ENCODE data around the gene TBC1D14.

The TBC1D14 gene

DNA sequence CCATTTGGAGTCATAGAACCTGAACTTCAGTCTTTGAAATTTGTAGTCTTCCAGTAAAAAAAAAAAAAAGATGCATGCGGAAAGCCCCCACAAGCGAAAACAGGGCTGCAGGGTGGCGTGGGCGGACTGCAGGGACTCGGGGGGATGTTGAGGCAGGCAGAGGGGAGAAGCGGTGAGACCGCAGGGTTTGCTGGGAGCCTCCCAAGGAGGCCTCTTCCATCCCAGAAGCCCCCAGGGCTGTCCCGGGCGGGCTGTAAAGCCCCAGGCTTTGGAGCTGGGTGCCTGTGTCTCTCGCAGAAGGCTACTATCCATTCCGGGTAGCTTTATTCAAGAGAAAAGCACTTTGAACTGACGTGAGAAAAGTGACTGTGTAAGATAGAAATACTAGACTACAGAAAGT, 86.9 kb downstream of the TBC1D14 start:
- H3K36me3 ChIP-seq (ENCODE audit: control insufficient read depth in 4 of 4, insufficient read depth in 4 of 4, low read length in 3 of 4) = peaks cover 15 to 66% (median 42%) of the 10 kb centered on the region in 4 experiments
- POLR2A ChIA-PET = no interaction called here

DNA sequence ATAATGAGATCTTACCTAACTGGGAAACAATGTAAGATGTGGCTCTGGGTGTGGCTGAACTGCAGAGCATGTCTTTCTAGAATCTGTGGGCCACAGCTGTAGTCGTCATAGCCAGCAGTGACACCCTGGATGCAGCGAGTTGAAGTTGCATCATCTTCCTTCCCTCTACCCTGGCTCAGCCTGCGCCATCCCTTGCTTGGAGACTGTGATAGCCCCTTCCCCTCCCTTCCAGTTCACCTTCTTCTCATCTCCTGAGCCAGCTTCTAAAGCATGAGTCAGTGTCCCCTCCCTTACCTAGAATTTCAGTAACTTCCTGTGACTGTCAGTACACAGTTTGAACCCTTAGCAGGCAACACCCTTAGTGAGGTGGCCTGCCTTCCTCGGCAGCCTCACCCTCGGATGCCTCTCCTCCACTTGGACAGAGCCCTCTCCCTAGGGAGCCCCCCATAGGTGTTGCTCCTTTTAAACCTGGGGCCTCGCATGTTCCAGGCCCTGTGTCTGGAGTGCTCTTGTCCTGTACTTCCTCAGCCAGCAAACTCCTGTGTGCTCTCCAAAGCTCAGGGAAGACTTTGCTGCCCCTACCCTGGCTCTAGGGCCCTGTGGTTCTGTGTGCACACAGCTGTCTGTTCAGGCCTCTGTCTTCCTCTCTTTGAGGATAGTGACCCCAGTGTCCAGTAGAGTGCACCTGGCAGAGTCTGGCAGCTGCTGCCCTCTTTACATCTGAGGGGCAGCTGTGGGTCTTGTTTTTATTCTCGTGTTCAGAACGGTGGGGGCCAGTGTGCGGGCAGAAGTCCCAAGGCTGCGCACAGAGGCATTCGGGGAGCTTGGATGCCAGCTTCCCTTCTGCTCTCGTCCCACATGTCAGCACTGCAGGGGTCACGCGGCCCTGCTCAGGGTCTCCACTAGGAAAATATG, 89.8 kb downstream of the TBC1D14 start:
- H3K9me3 ChIP-seq (ENCODE audit: control extremely low read depth in 1 of 5, control insufficient read depth in 4 of 5, insufficient read depth in 2 of 5, low read depth in 1 of 5, low read length in 4 of 5) = no peaks in the 10 kb centered on the region
- H3K4me1 ChIP-seq (ENCODE audit: control extremely low read depth in 1 of 4, control insufficient read depth in 4 of 4, insufficient read depth in 4 of 4, low read length in 3 of 4) = no peaks in the 10 kb centered on the region
- CTCF ChIA-PET = interaction anchor here (2.0 kb wide), 1 partner anchor 8 kb away, joined by 6 read pairs; no protein-coding TSS in a partner anchor
- no peaks in the 10 kb centered on the region for H3K27me3 ChIP-seq (replicated peaks in 2 of 5; ENCODE audit: control insufficient read depth in 4 of 5, insufficient read depth in 5 of 5, low read length in 4 of 5)
- peaks cover 20 to 80% (median 53%) of the 10 kb centered on the region in 4 experiments for H3K36me3 ChIP-seq (ENCODE audit: control insufficient read depth in 4 of 4, insufficient read depth in 4 of 4, low read length in 3 of 4)
- POLR2A ChIA-PET = no interaction called here
- 93% methylated on average over 12 of the region's 14 CpGs for WGBS (ENCODE audit: insufficient coverage)
- H3K27ac ChIP-seq (ENCODE audit: insufficient read depth in 1 of 2, low read depth in 1 of 2, low read length in 2 of 2, poor library complexity in 1 of 2, severe bottlenecking in 2 of 2) = no peak overlapping the region
- no peak for DNase-seq
- no peak overlapping the region for H3K4me3 ChIP-seq (ENCODE audit: control insufficient read depth in 1 of 7, extremely low read depth in 1 of 7, insufficient read depth in 4 of 7, low read depth in 2 of 7, low read length in 6 of 7)

More for the DNA sequence above, 86.9 kb downstream of the TBC1D14 start:
- Histone ChIP-seq H3K9me3 (ENCODE audit: control extremely low read depth in 1 of 5, control insufficient read depth in 4 of 5, insufficient read depth in 2 of 5, low read depth in 1 of 5, low read length in 4 of 5) (no peaks in the 10 kb centered on the region), H3K27me3 (replicated peaks in 2 of 5; ENCODE audit: control insufficient read depth in 4 of 5, insufficient read depth in 5 of 5, low read length in 4 of 5) (no peaks in the 10 kb centered on the region), H3K4me1 (ENCODE audit: control extremely low read depth in 1 of 4, control insufficient read depth in 4 of 4, insufficient read depth in 4 of 4, low read length in 3 of 4) (peaks cover 2 to 9% (median 7%) of the 10 kb centered on the region in 4 experiments), H3K4me3 (ENCODE audit: control insufficient read depth in 1 of 7, extremely low read depth in 1 of 7, insufficient read depth in 4 of 7, low read depth in 2 of 7, low read length in 6 of 7) (no peak overlapping the region), H3K27ac (ENCODE audit: insufficient read depth in 1 of 2, low read depth in 1 of 2, low read length in 2 of 2, poor library complexity in 1 of 2, severe bottlenecking in 2 of 2) (no peak overlapping the region)
- CTCF ChIA-PET = no interaction called here
- WGBS (ENCODE audit: insufficient coverage) = 95% methylated on average over 4 of the region's 12 CpGs
- DNase-seq = no peak

DNA sequence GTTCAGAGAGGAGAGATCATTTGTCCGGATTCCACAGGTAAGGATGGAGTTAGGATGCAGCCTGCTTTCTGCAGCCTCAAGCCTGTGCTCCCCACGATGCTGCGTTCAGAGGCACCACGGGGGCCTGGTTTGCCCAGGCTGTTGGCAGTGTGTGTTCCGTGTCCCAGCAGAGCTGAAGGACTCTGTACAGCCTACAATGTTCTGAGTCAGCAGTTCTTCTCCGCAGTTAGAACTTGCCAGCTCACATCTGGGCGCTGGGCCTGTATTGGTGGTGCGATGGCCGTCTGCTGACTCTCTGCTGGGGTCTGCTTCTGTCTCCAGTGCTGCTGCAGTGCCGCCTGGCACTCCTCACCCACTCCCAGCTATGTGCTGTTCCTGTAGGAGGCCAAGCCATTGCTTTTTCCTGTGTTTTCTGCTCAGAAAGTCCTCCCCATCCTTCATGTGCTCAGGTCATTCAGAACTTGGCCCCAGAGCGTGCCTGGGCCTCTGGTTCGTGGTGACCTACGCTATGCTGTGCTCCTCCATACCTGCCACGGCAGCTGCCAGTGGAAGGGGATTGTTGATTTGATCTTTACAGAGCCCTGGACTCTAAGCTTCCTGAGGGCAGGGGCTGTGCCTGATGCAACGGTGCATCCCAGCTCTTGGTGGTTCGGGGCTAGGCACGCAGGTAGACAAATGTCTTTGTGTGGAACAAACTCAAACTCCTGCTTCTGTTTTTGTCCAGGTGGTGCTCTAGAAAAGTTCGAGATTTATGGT, 91.0 kb downstream of the TBC1D14 start:
- Histone ChIP-seq H3K27ac (ENCODE audit: insufficient read depth in 1 of 2, low read depth in 1 of 2, low read length in 2 of 2, poor library complexity in 1 of 2, severe bottlenecking in 2 of 2) (no peak overlapping the region), H3K36me3 (ENCODE audit: control insufficient read depth in 4 of 4, insufficient read depth in 4 of 4, low read length in 3 of 4) (peaks cover 17 to 81% (median 52%) of the 10 kb centered on the region in 4 experiments), H3K4me1 (ENCODE audit: control extremely low read depth in 1 of 4, control insufficient read depth in 4 of 4, insufficient read depth in 4 of 4, low read length in 3 of 4) (no peaks in the 10 kb centered on the region), H3K27me3 (replicated peaks in 2 of 5; ENCODE audit: control insufficient read depth in 4 of 5, insufficient read depth in 5 of 5, low read length in 4 of 5) (no peaks in the 10 kb centered on the region), H3K4me3 (ENCODE audit: control insufficient read depth in 1 of 7, extremely low read depth in 1 of 7, insufficient read depth in 4 of 7, low read depth in 2 of 7, low read length in 6 of 7) (no peak overlapping the region), H3K9me3 (ENCODE audit: control extremely low read depth in 1 of 5, control insufficient read depth in 4 of 5, insufficient read depth in 2 of 5, low read depth in 1 of 5, low read length in 4 of 5) (no peaks in the 10 kb centered on the region)
- 98% methylated on average over 18 of the region's 18 CpGs for WGBS (ENCODE audit: insufficient coverage)
- POLR2A ChIA-PET = no interaction called here
- CTCF ChIA-PET = interaction anchor here (0.9 kb wide), 1 partner anchor 26 kb away, joined by 3 read pairs; no protein-coding TSS in a partner anchor
- DNase-seq = no peak

DNA sequence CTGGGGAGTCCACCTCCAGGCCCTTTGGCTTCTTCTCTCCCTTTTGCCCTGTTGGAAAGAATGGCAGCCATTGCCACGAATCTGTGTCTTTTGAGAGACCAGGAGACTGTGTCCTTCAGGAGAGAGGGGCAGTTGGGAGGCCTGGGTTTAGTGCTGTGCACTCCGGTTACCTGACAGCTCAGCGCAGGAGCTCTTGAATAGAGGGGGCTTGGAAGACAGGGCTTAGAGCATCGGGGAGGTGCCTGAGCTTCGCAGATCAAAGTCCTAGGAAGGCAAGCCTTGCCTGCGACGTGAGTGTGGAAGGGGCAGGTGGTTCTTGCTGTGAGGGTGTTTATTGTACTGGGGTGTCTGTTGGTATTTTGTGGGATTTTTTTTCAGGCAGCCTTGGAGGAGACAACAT, 91.6 kb downstream of the TBC1D14 start:
- DNase-seq = no peak
- ChIA-PET CTCF (interaction anchor here (0.9 kb wide), 1 partner anchor 27 kb away, joined by 3 read pairs; no protein-coding TSS in a partner anchor), POLR2A (no interaction called here)
- Histone ChIP-seq H3K36me3 (ENCODE audit: control insufficient read depth in 4 of 4, insufficient read depth in 4 of 4, low read length in 3 of 4) (peaks cover 17 to 80% (median 52%) of the 10 kb centered on the region in 4 experiments), H3K27ac (ENCODE audit: insufficient read depth in 1 of 2, low read depth in 1 of 2, low read length in 2 of 2, poor library complexity in 1 of 2, severe bottlenecking in 2 of 2) (no peak overlapping the region), H3K4me3 (ENCODE audit: control insufficient read depth in 1 of 7, extremely low read depth in 1 of 7, insufficient read depth in 4 of 7, low read depth in 2 of 7, low read length in 6 of 7) (no peak overlapping the region), H3K27me3 (replicated peaks in 2 of 5; ENCODE audit: control insufficient read depth in 4 of 5, insufficient read depth in 5 of 5, low read length in 4 of 5) (no peaks in the 10 kb centered on the region), H3K9me3 (ENCODE audit: control extremely low read depth in 1 of 5, control insufficient read depth in 4 of 5, insufficient read depth in 2 of 5, low read depth in 1 of 5, low read length in 4 of 5) (no peaks in the 10 kb centered on the region), H3K4me1 (ENCODE audit: control extremely low read depth in 1 of 4, control insufficient read depth in 4 of 4, insufficient read depth in 4 of 4, low read length in 3 of 4) (no peaks in the 10 kb centered on the region)
- 100% methylated on average over 6 of the region's 7 CpGs for WGBS (ENCODE audit: insufficient coverage)

DNA sequence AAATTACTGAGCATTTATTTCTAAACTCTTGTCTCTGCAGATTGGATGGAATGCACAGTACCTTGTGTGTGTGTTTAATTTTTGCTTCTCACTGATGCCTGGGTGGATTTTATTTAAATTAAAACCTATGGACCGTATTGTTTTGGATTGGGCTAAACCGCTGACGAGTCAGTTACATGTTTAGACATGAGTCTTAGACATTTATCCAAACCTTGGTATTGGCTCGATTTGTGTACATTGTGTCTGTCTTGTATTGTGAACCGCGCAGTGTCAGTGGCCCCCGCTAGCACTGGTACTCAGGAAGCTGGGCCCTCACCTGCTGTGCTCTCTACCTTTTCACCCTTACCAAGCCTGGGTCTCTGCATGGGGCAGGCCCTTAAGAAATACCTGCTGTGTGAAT, 92.7 kb downstream of the TBC1D14 start:
- Histone ChIP-seq H3K4me3 (ENCODE audit: control insufficient read depth in 1 of 7, extremely low read depth in 1 of 7, insufficient read depth in 4 of 7, low read depth in 2 of 7, low read length in 6 of 7) (no peak overlapping the region), H3K9me3 (ENCODE audit: control extremely low read depth in 1 of 5, control insufficient read depth in 4 of 5, insufficient read depth in 2 of 5, low read depth in 1 of 5, low read length in 4 of 5) (no peaks in the 10 kb centered on the region), H3K36me3 (ENCODE audit: control insufficient read depth in 4 of 4, insufficient read depth in 4 of 4, low read length in 3 of 4) (peaks cover 17 to 82% (median 52%) of the 10 kb centered on the region in 4 experiments), H3K4me1 (ENCODE audit: control extremely low read depth in 1 of 4, control insufficient read depth in 4 of 4, insufficient read depth in 4 of 4, low read length in 3 of 4) (no peaks in the 10 kb centered on the region), H3K27me3 (replicated peaks in 2 of 5; ENCODE audit: control insufficient read depth in 4 of 5, insufficient read depth in 5 of 5, low read length in 4 of 5) (no peaks in the 10 kb centered on the region), H3K27ac (ENCODE audit: insufficient read depth in 1 of 2, low read depth in 1 of 2, low read length in 2 of 2, poor library complexity in 1 of 2, severe bottlenecking in 2 of 2) (no peak overlapping the region)
- no peak for DNase-seq
- WGBS (ENCODE audit: insufficient coverage) = 89% methylated on average over 4 of the region's 7 CpGs
- ChIA-PET POLR2A (no interaction called here), CTCF (no interaction called here)

DNA sequence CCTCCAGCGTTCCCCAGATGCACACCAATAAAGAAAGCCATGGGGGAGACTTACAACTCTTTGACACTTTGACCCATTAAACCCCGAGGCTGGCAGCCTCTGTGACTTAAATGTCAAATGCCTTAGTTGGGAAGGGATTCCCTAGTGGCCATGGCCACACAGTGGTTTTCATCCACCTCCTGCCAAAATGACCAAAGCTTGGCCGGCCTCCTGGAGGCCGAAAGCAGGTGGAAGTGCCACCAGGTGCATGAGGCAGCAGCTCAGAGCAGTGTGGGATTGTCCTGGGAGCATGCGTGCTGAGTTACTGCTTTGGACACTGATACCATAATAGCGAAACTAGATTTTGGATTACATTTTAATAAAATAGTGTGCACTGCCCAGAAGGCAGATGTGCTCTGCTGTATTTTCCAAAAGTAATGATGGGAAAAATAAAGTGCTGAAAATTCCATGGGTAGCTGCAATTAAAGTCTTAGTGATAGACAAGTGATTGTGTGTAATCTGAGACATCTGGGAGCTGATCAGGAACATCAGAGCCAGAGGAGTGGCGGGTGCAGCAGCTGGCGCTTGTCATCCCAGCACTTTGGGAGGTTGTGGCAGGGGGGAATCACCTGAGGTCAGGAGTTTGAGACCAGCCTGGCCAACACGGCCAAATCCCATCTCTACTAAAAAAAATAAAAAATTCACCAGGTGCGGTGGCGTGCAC, 93.7 kb downstream of the TBC1D14 start:
- H3K36me3 ChIP-seq (ENCODE audit: control insufficient read depth in 4 of 4, insufficient read depth in 4 of 4, low read length in 3 of 4) = peaks cover 22 to 85% (median 54%) of the 10 kb centered on the region in 4 experiments
- WGBS (ENCODE audit: insufficient coverage) = 83% methylated on average over 7 of the region's 11 CpGs
- no peak overlapping the region for H3K27ac ChIP-seq (ENCODE audit: insufficient read depth in 1 of 2, low read depth in 1 of 2, low read length in 2 of 2, poor library complexity in 1 of 2, severe bottlenecking in 2 of 2)
- no peaks in the 10 kb centered on the region for H3K27me3 ChIP-seq (replicated peaks in 2 of 5; ENCODE audit: control insufficient read depth in 4 of 5, insufficient read depth in 5 of 5, low read length in 4 of 5)
- DNase-seq = no peak
- H3K4me3 ChIP-seq (ENCODE audit: control insufficient read depth in 1 of 7, extremely low read depth in 1 of 7, insufficient read depth in 4 of 7, low read depth in 2 of 7, low read length in 6 of 7) = no peak overlapping the region
- ChIA-PET POLR2A (no interaction called here), CTCF (interaction anchor here (1.1 to 1.4 kb wide), 2 partner anchors 9 to 20 kb away, joined by 3 to 5 read pairs; no protein-coding TSS in a partner anchor)
- H3K9me3 ChIP-seq (ENCODE audit: control extremely low read depth in 1 of 5, control insufficient read depth in 4 of 5, insufficient read depth in 2 of 5, low read depth in 1 of 5, low read length in 4 of 5) = no peaks in the 10 kb centered on the region
- no peaks in the 10 kb centered on the region for H3K4me1 ChIP-seq (ENCODE audit: control extremely low read depth in 1 of 4, control insufficient read depth in 4 of 4, insufficient read depth in 4 of 4, low read length in 3 of 4)

Measured in common myeloid progenitor, CD34-positive (primary cell).